NB4 (cell line): ENCODE measurements around the gene PBX1.
A peak's percentile ranks its signal among the peaks of the same experiment; 100 is the strongest.

ENCODE experiments used
- DNase-seq: peaks from one replicate; pipeline ENCODE4 v3.0.0; 2010; ENCODE audit warnings: low read depth
- H3K4me3 ChIP-seq: one replicate; pipeline ENCODE4 v1.5.1; 2011; ENCODE audit warnings: mild to moderate bottlenecking, low read depth, low read length, moderate library complexity
- MYC ChIP-seq: IDR thresholded peaks from 2 replicates; pipeline ENCODE4 v1.6.1; 2011; ENCODE audit warnings: low read depth, low read length
- POLR2A ChIP-seq: IDR thresholded peaks from 2 replicates; pipeline ENCODE4 v1.6.1; 2011; ENCODE audit warnings: mild to moderate bottlenecking; ENCODE audit not compliant: insufficient read length; ENCODE audit errors: extremely low read depth
- TF ChIP-seq, protein P1 (sequence below): IDR thresholded peaks from 2 replicates; pipeline ENCODE4 v1.6.1; 2011; ENCODE audit warnings: low read depth, low read length
- TF ChIP-seq, protein P2 (sequence below): IDR thresholded peaks from one replicate; pipeline ENCODE4 v1.5.1; 2012; ENCODE audit warnings: low read depth, low read length

The PBX1 gene

DNA sequence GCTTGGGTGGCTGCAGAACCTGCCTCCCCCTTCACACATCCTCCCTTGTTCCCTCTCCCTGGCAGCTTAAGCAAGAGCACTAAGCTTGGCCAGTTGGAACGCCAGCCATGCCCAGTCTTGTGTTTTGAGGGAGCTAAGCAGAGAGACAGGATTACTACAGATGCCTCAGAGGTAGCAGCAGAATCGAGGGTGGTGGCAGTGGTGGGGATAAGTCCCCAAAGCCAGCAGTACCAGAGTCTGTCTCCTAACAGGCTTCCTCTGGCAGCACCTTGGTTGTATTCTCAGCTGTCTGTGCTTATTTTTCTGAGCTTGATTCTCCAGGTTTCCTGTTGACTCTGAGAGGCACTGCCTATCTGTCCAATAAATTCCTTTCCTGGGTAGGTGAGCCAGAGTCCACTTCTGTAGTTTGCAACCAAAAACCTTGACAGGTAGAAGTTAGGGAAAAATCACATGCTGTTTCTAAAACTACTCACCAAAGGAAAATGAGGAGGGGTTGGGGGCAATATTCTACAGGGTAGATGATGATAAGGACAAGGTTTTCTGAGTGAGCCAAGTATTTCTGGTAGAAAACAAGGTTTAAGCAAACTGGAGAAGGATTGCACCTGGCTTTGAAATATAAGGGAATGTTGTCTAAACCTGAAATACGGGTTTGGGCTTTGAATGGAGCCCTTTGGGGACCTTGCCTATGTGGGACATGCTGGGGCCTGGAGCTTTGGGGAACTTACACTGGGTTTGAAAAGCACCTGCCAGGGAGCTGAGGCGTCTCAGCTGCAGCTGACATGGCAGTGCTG is 100.8 kb downstream of the PBX1 start:
- no peak for DNase-seq

DNA sequence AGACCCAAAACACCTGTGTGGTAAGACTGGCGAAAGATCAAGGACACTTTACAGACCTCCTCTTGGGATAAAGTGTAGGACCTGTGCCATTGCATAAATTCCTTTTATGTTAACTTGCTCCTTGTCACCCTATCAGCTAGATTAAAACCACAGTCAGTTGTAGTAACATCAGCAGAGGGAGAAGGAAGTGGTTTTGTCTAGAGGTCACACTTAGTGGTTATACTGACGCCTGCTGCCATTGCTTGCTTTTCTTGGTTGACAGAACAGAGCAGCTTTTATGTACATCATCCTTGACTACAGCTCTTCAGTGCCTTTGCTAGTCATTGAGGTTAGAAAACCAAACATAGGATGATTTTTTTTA is 101.4 kb downstream of the PBX1 start:
- no peak overlapping the region for H3K4me3 ChIP-seq
- peak; percentile 31; the same call in 1 of the 2 replicates for TF ChIP-seq MYC
- no peak for TF ChIP-seq POLR2A
- TF ChIP-seq, protein P1, sequence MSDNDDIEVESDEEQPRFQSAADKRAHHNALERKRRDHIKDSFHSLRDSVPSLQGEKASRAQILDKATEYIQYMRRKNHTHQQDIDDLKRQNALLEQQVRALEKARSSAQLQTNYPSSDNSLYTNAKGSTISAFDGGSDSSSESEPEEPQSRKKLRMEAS = 0 out of 2 replicates have a peak, but pooled peaks have one; percentile 19
- peak; percentile 82 for DNase-seq

More for the DNA sequence above, 100.8 kb downstream of the PBX1 start:
- TF ChIP-seq, protein P2, sequence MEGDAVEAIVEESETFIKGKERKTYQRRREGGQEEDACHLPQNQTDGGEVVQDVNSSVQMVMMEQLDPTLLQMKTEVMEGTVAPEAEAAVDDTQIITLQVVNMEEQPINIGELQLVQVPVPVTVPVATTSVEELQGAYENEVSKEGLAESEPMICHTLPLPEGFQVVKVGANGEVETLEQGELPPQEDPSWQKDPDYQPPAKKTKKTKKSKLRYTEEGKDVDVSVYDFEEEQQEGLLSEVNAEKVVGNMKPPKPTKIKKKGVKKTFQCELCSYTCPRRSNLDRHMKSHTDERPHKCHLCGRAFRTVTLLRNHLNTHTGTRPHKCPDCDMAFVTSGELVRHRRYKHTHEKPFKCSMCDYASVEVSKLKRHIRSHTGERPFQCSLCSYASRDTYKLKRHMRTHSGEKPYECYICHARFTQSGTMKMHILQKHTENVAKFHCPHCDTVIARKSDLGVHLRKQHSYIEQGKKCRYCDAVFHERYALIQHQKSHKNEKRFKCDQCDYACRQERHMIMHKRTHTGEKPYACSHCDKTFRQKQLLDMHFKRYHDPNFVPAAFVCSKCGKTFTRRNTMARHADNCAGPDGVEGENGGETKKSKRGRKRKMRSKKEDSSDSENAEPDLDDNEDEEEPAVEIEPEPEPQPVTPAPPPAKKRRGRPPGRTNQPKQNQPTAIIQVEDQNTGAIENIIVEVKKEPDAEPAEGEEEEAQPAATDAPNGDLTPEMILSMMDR = no peak
- TF ChIP-seq, protein P1 = no peak
- no peak for TF ChIP-seq MYC
- TF ChIP-seq POLR2A = no peak
- H3K4me3 ChIP-seq = no peak overlapping the region

DNA sequence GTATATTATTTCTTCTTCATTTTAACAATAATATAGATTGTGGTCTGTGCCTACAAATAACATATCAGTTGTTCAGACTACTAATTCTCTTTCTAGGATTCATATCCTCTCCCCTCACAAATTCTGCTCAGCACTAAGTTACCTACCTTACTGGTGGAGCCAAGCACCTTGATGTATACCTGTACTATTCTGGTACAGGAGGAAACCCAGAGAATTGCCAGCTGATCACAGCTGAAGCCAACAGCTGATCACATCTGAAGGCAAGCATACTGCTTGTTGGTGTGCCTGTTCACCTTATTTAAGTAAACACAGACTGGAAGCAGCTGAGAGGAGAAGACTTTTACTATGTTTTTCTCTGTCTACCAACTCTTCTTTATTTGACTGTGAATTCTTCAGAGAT is 101.8 kb downstream of the PBX1 start:
- DNase-seq = no peak
- no peak overlapping the region for H3K4me3 ChIP-seq
- TF ChIP-seq, protein P1 = no peak
- TF ChIP-seq POLR2A (no peak), MYC (no peak)
- TF ChIP-seq, protein P2 = no peak

DNA sequence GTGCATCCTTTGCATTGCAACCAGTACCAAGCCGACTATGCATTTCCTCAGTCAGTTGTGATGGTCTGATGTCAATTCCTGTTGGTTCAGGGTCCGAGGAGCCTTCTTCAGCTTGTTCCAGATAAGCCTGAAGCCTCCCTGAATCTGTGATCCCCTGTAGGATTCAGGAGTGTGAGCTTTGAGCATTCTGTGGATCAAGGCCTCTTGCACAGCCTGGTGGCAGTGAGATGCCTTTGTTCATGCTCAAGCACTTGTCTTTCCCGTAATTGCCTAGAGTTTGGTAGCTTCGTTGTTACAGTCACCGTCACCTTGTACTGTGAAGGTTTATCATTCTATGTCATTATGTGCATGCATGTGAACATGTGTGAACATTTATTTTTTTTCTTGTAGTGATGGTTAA is 103.5 kb downstream of the PBX1 start:
- TF ChIP-seq MYC = no peak
- no peak for DNase-seq

DNA sequence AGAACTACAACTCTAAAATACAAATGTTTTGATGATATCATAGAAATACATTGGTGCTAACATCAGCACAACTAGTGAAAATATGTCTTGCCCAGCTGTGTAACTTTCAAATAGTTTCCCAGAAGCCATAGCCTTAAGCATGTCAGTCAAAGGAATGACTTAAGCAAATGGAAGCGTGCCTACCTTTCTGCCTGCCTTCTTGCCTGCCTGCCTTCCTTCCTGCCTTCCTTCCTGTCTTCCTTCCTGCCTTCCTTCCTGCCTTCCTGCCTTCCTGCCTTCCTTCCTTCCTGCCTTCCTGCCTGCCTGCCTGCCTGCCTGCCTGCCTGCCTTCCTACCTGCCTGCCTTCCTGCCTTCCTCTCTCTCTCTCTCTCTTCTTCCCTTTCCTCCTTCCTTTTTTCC is 104.0 kb downstream of the PBX1 start:
- no peak overlapping the region for H3K4me3 ChIP-seq
- no peak for DNase-seq
- TF ChIP-seq, protein P1 = no peak
- TF ChIP-seq, protein P2 = no peak
- TF ChIP-seq POLR2A = no peak
- TF ChIP-seq MYC = no peak

More for the DNA sequence above, 103.5 kb downstream of the PBX1 start:
- H3K4me3 ChIP-seq = no peak overlapping the region

DNA sequence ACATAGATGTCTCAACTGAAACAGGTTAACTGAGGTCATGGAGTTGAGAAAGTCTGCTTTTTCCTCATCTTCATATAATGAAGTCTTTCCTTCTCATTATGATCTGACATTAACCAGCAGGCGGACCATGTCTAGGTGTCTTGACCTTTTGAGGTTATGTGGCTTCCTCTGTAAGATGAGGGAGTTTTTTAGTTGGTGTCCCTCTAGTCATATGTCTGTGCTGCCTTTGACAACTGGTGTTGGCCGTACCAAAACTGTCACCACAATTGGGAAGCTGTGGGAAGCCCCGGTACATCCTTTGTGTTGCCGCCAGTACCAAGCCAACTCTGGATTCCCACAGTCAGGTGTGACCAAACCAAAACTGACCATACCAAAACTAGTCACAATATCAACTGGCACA is 105.1 kb downstream of the PBX1 start:
- DNase-seq = peak; percentile 65
- H3K4me3 ChIP-seq = no peak overlapping the region
- TF ChIP-seq, protein P1 = no peak
- TF ChIP-seq POLR2A (no peak), MYC (no peak)
- TF ChIP-seq, protein P2 = no peak

DNA sequence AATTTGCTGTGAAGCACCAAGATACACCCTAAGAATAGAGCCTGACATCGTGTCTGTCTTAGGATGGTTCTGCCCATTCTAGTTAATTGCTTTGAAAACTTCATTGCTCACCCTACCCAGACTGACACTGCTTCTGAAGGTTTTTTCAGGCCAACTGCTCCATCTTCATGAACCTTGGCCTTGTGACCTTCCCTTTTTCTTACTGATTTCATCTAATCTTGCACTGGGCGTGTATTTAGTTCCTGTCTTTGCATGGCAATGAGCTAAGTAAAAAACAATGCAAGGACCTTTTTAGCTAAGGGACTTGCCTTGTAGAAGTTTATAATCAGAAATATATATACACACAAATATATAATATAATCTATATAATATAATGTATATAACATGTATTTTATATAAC is 108.0 kb downstream of the PBX1 start:
- no peak overlapping the region for H3K4me3 ChIP-seq
- DNase-seq = peak; percentile 20
- TF ChIP-seq POLR2A = no peak
- TF ChIP-seq, protein P1 = no peak
- no peak for TF ChIP-seq MYC
- TF ChIP-seq, protein P2 = no peak
